ENCODE measurements around the gene CTF1.

The CTF1 gene

DNA sequence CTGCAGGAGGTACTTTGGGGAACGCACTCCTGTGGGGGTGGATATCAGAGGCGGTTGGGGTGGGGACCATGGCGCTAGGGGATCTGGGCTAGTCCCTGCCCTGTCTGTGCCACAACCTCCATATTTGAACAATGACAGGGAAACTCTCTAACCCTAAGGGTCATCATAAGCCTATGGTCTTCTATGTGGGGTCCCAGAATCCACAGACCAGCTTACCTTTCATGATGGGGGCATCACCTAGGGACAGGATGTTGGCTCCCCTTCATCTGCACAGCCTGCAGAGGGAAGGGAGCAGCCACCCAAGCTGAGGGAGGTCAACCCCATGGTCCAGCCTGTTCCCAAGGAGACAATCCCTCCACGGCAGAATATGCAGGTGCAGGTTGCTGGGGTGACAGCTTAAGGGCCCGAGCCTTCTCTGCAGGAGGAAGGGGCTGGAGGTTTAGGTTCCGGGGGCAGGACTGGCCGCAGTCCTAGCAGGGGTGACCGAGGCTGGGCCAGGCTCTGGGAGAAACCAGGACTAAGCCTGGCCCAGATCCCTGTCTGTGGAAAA is 54.2 kb downstream of the CTF1 start:
- no peak for DNase-seq (ENCODE audit: low read depth)
- peak overlapping the region; percentile 75 for H3K4me3 ChIP-seq (ENCODE audit: control insufficient read depth, low read depth, low read length)
- TF ChIP-seq, protein P1, sequence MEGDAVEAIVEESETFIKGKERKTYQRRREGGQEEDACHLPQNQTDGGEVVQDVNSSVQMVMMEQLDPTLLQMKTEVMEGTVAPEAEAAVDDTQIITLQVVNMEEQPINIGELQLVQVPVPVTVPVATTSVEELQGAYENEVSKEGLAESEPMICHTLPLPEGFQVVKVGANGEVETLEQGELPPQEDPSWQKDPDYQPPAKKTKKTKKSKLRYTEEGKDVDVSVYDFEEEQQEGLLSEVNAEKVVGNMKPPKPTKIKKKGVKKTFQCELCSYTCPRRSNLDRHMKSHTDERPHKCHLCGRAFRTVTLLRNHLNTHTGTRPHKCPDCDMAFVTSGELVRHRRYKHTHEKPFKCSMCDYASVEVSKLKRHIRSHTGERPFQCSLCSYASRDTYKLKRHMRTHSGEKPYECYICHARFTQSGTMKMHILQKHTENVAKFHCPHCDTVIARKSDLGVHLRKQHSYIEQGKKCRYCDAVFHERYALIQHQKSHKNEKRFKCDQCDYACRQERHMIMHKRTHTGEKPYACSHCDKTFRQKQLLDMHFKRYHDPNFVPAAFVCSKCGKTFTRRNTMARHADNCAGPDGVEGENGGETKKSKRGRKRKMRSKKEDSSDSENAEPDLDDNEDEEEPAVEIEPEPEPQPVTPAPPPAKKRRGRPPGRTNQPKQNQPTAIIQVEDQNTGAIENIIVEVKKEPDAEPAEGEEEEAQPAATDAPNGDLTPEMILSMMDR (conservative IDR thresholded peaks at IDR 0.05; ENCODE audit: control insufficient read depth, insufficient read depth, low read depth, low read length) = no peak

DNA sequence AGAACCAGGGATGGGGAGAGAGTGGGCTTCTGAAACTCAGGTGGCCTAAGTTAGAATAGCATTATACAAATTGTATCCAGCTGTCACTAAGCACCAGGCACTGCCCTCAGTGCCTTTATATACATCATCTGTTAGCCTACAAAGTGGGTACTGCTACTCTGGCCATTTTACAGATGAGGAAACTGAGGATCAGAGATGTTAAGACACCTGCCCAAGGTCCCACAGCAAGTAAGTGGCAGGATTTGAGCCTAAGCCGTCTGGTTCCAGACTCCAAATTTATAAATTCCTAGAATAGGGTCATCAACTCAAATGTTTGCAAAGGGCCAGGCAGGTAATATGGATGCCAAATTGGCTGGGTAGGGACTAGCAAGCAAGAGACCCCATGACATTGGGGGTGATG is 54.8 kb downstream of the CTF1 start:
- TF ChIP-seq, protein P1 (conservative IDR thresholded peaks at IDR 0.05; ENCODE audit: control insufficient read depth, insufficient read depth, low read depth, low read length) = no peak
- no peak for DNase-seq (ENCODE audit: low read depth)
- H3K4me3 ChIP-seq (ENCODE audit: control insufficient read depth, low read depth, low read length) = no peak overlapping the region

DNA sequence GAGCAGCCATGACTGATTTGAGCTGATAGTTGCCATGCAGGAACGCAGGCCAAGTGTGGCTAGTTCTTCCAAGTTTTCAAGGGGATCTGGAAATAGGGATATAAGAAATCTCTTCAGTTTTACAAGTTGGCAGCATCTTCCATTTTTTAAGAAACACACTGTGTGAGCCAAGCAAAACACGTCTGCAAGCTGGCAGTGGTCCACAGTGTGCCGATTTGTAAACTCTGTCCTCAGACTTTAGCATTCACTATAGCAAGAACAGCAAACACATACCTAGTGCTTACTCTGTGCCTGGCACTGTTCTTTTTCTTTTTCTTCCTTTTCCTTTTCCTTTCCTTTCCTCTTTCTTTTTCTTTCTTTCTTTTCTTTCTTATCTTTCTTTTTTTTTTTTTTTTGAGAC is 55.3 kb downstream of the CTF1 start:
- DNase-seq (ENCODE audit: low read depth) = peak; percentile 75
- TF ChIP-seq, protein P1 (conservative IDR thresholded peaks at IDR 0.05; ENCODE audit: control insufficient read depth, insufficient read depth, low read depth, low read length) = no peak
- H3K4me3 ChIP-seq (ENCODE audit: control insufficient read depth, low read depth, low read length) = no peak overlapping the region

DNA sequence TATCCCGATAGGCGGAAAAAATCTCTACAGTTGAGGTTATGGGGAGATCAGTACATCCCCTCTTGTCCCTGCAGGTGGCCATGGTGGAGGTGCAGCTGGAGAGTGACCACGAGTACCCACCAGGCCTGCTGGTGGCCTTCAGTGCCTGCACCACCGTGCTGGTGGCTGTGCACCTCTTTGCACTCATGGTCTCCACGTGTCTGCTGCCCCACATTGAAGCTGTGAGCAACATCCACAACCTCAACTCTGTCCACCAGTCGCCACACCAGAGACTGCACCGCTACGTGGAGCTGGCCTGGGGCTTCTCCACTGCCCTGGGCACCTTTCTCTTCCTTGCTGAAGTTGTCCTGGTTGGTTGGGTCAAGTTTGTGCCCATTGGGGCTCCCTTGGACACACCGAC is 56.7 kb downstream of the CTF1 start:
- DNase-seq (ENCODE audit: low read depth) = no peak
- TF ChIP-seq, protein P1 (conservative IDR thresholded peaks at IDR 0.05; ENCODE audit: control insufficient read depth, insufficient read depth, low read depth, low read length) = no peak
- no peak overlapping the region for H3K4me3 ChIP-seq (ENCODE audit: control insufficient read depth, low read depth, low read length)
